Hematopoietic multipotent progenitor cell treated with erythropoietin and hydrocortisone succinate and interleukin-3 and kit ligand, for 8 days (in vitro differentiated cells): ENCODE results near the gene CYSLTR1.
A peak's percentile ranks its signal among the peaks of the same experiment; 100 is the strongest.
"Not testable (repeated sequence)": the region's sequence is repeated elsewhere in the genome, so short reads cannot be mapped to it uniquely, and the experiment has no call there.

Experiments used
- DNase-seq: peaks from one replicate; pipeline ENCODE4 v3.0.0-alpha.2; 2015

Gene CYSLTR1

GRCh38 chrX:78327370-78328086, at the start of gene CYSLTR1:
CYSLTR1 (minus strand) TSS chrX:78327611; CDS start chrX:78273746, 53,865 bp downstream.
- peak; percentile 4 for DNase-seq

GRCh38 chrX:78377186-78377585, 49.8 kb upstream of the CYSLTR1 start:
- DNase-seq: no peak

GRCh38 chrX:78375894-78376293, 48.5 kb upstream of the CYSLTR1 start:
- DNase-seq: peak; percentile 2

- no peak for DNase-seq
These were observed 39.2 kb upstream of the CYSLTR1 start for GRCh38 chrX:78366576-78366975.

GRCh38 chrX:78357342-78358055, 30.1 kb upstream of the CYSLTR1 start:
- DNase-seq: no peak

- no peak for DNase-seq
These were observed 6.1 kb upstream of the CYSLTR1 start for GRCh38 chrX:78333521-78333920.

GRCh38 chrX:78331708-78332107, 4.3 kb upstream of the CYSLTR1 start:
- DNase-seq: no peak

- DNase-seq: no peak
These were observed 3.1 kb upstream of the CYSLTR1 start for GRCh38 chrX:78330540-78330939.

GRCh38 chrX:78330068-78330467, 2.7 kb upstream of the CYSLTR1 start:
- DNase-seq: no peak

GRCh38 chrX:78329486-78329885, 2.1 kb upstream of the CYSLTR1 start:
- no peak for DNase-seq

- no peak for DNase-seq
These were observed 1.0 kb downstream of the CYSLTR1 start for GRCh38 chrX:78326401-78326800.

- DNase-seq: no peak
These were observed 4.5 kb downstream of the CYSLTR1 start for GRCh38 chrX:78322863-78323262.

- DNase-seq: peak; percentile 31
These were observed 5.6 kb downstream of the CYSLTR1 start for GRCh38 chrX:78321809-78322208.

GRCh38 chrX:78316265-78316664, 11.1 kb downstream of the CYSLTR1 start:
- DNase-seq: no peak

- no peak for DNase-seq
These were observed 11.7 kb downstream of the CYSLTR1 start for GRCh38 chrX:78315745-78316144.

- DNase-seq: no peak
These were observed 12.8 kb downstream of the CYSLTR1 start for GRCh38 chrX:78314561-78314960.

- DNase-seq: no peak
These were observed 13.9 kb downstream of the CYSLTR1 start for GRCh38 chrX:78313526-78313925.

GRCh38 chrX:78307665-78308064, 19.7 kb downstream of the CYSLTR1 start:
- no peak for DNase-seq

- no peak for DNase-seq
These were observed 24.3 kb downstream of the CYSLTR1 start for GRCh38 chrX:78303086-78303485.

GRCh38 chrX:78300933-78301332, 26.5 kb downstream of the CYSLTR1 start:
- not testable (repeated sequence) for DNase-seq

- DNase-seq: no peak
These were observed 43.9 kb downstream of the CYSLTR1 start for GRCh38 chrX:78283511-78283910.

GRCh38 chrX:78237127-78237526, 90.3 kb downstream of the CYSLTR1 start:
- no peak for DNase-seq

GRCh38 chrX:78226047-78226446, 101.4 kb downstream of the CYSLTR1 start:
- not testable (repeated sequence) for DNase-seq
